Mammary microvascular endothelial cell (primary cell): ENCODE data around the gene LAMC1. TPM values are rescaled to one million over a fixed set of nuclear protein-coding genes. Genes with fewer than 3 reads are reported as not detected.

Source experiments
- total RNA-seq: library from RNA; depleted of rRNA; stranded (reverse); fragments of >200 nt; gene quantifications from 2 replicates; pipeline ENCODE4 v1.2.3, GENCODE V29; 2015

The LAMC1 gene
- 298 and 383 TPM in 2 replicates for total RNA-seq

DNA sequence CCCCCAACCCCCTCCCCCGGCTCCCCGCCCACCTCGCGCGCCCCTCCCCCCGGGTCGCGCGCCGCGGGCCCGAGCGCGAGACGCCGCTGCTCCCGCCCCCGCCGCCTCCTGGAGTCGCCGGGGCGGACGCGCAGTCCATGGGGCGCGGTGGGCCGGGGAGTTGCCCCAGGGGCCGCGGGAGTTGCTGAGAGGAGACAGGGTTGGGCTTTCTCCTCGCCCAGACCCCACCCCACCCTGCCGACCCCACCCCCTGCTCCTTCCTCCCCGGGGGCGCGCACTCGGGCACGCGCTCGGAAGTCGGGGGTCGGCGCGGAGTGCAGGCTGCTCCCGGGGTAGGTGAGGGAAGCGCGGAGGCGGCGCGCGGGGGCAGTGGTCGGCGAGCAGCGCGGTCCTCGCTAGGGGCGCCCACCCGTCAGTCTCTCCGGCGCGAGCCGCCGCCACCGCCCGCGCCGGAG lies at the start of gene LAMC1:
TSS of gene LAMC1 (plus strand) at position 275 of the 455 bp plus-strand sequence. CDS start 297 bp downstream, outside the sequence.

DNA sequence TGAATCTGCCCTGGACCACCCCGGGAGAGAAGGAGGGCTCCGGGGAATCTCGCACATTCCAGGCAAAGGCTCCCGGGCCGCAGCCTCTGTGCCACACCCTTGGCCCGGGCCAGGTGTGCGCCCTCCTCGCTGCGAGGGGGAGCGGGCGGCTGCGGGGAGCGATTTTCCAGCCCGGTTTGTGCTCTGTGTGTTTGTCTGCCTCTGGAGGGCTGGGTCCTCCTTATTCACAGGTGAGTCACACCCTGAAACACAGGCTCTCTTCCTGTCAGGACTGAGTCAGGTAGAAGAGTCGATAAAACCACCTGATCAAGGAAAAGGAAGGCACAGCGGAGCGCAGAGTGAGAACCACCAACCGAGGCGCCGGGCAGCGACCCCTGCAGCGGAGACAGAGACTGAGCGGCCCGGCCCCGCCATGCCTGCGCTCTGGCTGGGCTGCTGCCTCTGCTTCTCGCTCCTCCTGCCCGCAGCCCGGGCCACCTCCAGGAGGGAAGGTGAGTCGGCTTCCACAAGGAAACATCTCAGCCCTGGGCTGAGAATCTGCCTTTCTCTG lies 162.8 kb downstream of the LAMC1 start, which contains the start of gene LAMC2:
TSS of gene LAMC2 (plus strand) at position 324 of the 550 bp plus-strand sequence. CDS start at position 413, 89 bp downstream.

Other genes starting within 250 kb of the LAMC1 start
- gene NPL, start 233.6 kb upstream of the LAMC1 start, total RNA-seq: 1.1 and 1.4 TPM in 2 replicates
- 132 and 134 TPM in 2 replicates for gene DHX9, start 184.1 kb upstream of the LAMC1 start, total RNA-seq
- not detected in 2 replicates for gene SHCBP1L, start 70.3 kb upstream of the LAMC1 start, total RNA-seq
- 20.5 and 20.6 TPM in 2 replicates for gene LAMC2, start 162.8 kb downstream of the LAMC1 start, total RNA-seq